HG02973 (cell line): ENCODE measurements around the gene P2RX4.
"Not testable (repeated sequence)": the region's sequence is repeated elsewhere in the genome, so short reads cannot be mapped to it uniquely, and the experiment has no call there.

Experiments
- ATAC-seq: cut with Tn5 transposase; IDR thresholded peaks from one replicate; pipeline ENCODE4 v1.9.1; 2021; ENCODE audit warnings: moderate library complexity; ENCODE audit not compliant: unreplicated experiment

P2RX4 gene

GRCh38 chr12:121218588-121219352, 8.8 kb downstream of the P2RX4 start:
- ATAC-seq = no peak

GRCh38 chr12:121219353-121219986, 9.5 kb downstream of the P2RX4 start:
- no peak for ATAC-seq

GRCh38 chr12:121222847-121223246, 12.9 kb downstream of the P2RX4 start:
- no peak for ATAC-seq

- no peak for ATAC-seq
Observed at GRCh38 chr12:121223292-121224285, 13.7 kb downstream of the P2RX4 start.

GRCh38 chr12:121224591-121224990, 14.7 kb downstream of the P2RX4 start:
- ATAC-seq = no peak

- ATAC-seq = no peak
Observed at GRCh38 chr12:121226399-121226798, 16.5 kb downstream of the P2RX4 start.

- not testable (repeated sequence) for ATAC-seq
Observed at GRCh38 chr12:121226871-121227270, 16.9 kb downstream of the P2RX4 start.

GRCh38 chr12:121227294-121227693, 17.4 kb downstream of the P2RX4 start:
- peak; percentile 70 for ATAC-seq

GRCh38 chr12:121228919-121229665, 19.2 kb downstream of the P2RX4 start:
- ATAC-seq = no peak

GRCh38 chr12:121229826-121230537, 20.1 kb downstream of the P2RX4 start:
- ATAC-seq = not testable (repeated sequence)

- ATAC-seq = no peak
Observed at GRCh38 chr12:121230538-121230907, 20.6 kb downstream of the P2RX4 start.

GRCh38 chr12:121232163-121232562, 22.2 kb downstream of the P2RX4 start:
- no peak for ATAC-seq

- no peak for ATAC-seq
Observed at GRCh38 chr12:121232977-121233627, 23.2 kb downstream of the P2RX4 start.

GRCh38 chr12:121233628-121234020, 23.7 kb downstream of the P2RX4 start:
- ATAC-seq = no peak

- no peak for ATAC-seq
Observed at GRCh38 chr12:121236776-121237175, 26.8 kb downstream of the P2RX4 start.

- ATAC-seq = no peak
Observed at GRCh38 chr12:121237415-121237814, 27.5 kb downstream of the P2RX4 start.

- ATAC-seq = no peak
Observed at GRCh38 chr12:121238086-121238485, 28.2 kb downstream of the P2RX4 start.

GRCh38 chr12:121238604-121239350, 28.8 kb downstream of the P2RX4 start:
- ATAC-seq = no peak
